ENCODE data around the gene FCGR3B.
A peak's percentile ranks its signal among the peaks of the same experiment; 100 is the strongest.
"Not testable (repeated sequence)": the region's sequence is repeated elsewhere in the genome, so short reads cannot be mapped to it uniquely, and the experiment has no call there.

The FCGR3B gene

DNA sequence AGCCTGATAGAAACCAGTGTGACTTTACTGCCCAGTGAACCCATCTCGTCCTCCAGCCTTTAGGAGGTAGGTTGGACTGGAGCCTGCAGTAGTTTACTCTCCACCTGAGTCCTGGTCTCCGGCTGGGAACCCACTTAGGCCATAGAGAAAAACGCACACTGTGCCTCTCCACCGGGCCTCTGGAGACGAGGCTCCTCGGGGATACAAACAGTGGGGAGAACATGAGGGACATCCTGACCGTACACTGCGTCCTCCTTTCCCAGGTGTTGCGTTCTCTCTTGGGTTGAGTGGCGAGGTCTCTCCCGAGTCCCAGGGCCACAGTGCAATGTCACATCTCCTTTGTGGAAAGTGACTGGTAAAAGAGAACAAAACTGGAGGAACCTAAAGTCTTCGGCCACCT, 26.0 kb downstream of the FCGR3B start:
- DNase-seq = not testable (repeated sequence)

DNA sequence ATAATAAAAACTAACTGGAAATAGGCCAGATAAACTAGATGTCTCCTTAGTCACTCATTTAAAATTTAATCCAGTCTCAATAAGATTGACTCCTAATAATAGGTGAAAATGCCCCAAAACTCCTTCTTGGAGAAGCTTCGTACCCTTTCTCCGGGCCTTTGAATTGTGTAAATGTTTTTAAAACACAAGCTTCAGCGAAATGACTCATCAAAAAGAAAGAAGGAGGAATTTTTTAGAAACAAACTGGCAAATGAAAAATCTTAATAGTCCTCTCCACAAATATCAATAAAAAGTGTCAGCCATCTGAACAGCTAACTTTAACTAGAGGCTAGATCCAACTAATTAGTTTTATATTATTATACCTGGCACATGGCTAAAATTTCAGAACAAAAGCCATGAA, 33.9 kb downstream of the FCGR3B start:
- not testable (repeated sequence) for DNase-seq

GRCh38 chr1:161595583-161595982, 35.4 kb downstream of the FCGR3B start:
- peak; percentile 0 for DNase-seq

GRCh38 chr1:161595173-161595572, 35.8 kb downstream of the FCGR3B start:
- DNase-seq = not testable (repeated sequence)

DNA sequence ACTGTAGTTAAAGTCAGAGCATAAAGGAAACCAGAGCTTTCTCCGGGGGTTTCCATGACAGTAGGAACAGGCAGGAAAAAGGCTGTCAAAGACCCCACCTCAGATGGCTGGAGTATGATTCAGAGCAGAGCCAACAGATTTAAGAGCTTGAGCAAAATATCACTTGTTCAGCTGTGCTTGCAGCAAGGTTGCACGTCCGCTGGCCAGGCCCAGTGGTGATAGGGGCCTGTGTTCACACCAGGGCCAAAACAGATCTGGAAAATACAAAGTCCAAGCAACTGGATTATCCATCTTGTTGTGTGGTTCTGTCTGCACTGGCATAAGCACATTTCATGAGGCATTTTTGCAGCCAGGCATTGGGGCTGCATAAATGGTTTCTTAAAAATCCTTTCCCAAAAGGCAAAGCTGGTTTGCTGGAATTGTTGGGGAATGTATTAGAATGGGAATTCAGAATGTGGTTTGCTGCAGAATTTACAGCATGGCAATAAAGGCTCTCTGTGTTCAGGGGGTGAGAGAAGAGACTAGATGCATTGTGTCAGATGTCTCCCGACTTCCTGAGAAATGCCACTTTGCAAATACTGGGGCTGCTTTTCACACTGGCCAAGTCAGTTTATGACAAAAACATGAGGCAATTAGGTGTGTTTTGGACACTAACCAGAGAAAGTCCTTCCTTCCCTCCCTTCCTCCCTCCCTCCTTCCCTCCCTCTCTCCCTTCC, 36.5 kb downstream of the FCGR3B start:
- DNase-seq = not testable (repeated sequence)

DNA sequence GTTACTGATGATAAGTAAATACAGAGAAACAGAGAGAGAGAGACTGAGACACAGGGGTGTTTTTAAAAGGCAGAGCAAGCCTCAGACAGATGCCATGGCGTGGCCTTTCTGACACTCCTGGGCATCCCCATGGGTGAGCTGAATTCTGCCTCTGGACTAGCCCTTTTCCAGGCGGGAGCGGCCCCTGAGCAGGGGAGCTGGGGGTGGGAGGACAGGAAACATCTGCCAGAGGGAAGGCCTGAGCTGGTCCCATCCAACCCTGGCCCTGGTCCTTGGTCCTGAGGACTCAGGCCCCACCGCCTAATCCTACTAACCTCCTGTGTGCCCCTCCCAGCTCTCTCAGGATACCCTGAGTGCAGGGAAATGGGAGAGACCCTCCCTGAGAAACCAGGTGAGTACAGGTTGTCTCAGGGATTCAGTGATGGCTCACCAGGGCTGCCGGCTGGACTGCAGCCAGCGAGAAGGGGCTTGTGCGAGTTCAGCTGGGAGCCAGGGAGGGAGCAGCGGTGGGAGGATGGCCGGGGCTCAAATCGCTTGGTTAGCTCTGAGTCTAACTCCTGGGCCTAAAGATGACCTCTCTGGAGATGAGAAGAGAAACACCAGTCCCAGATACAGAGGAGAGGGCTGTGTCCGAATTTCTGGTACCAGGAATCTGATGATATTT, 37.8 kb downstream of the FCGR3B start:
- not testable (repeated sequence) for DNase-seq

- not testable (repeated sequence) for DNase-seq
Observed at GRCh38 chr1:161592586-161592985, 38.4 kb downstream of the FCGR3B start.

- not testable (repeated sequence) for DNase-seq
Observed at GRCh38 chr1:161589920-161590319, 41.1 kb downstream of the FCGR3B start.

DNA sequence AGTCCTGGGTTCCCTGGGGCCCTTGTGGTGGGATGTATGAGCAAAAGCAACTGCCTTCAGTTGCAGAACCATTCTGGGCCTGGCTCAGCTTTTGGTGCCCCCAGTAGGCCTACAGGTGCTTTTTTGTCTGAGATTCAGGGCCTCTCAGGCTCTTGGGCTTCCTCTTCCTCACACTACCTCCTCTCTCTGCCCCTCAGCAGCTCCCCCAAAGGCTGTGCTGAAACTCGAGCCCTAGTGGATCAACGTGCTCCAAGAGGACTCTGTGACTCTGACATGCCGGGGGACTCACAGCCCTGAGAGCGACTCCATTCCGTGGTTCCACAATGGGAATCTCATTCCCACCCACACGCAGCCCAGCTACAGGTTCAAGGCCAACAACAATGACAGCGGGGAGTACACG, 41.6 kb downstream of the FCGR3B start:
- not testable (repeated sequence) for DNase-seq

DNA sequence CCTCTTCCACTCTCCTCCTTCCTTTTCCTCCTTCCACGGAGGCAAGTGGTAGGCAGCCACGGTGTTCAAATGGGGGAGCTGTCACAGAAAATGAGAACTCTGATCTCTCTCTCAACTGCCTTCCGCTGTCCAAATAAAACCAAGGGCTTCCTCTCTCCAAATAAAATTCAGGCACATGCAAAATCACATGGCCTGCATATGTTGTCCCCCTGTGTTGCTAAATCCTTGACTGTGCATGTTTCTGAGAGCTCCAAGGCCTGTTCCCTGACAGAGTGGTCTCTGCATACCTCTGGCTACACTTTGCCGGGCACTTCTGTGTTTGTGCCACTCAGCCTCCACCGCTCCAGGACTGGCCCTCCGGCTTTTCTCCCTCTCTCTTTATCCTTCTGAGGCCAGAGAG, 42.4 kb downstream of the FCGR3B start:
- DNase-seq = not testable (repeated sequence)

- DNase-seq = not testable (repeated sequence)
Observed at GRCh38 chr1:161582882-161583281, 48.1 kb downstream of the FCGR3B start.

DNA sequence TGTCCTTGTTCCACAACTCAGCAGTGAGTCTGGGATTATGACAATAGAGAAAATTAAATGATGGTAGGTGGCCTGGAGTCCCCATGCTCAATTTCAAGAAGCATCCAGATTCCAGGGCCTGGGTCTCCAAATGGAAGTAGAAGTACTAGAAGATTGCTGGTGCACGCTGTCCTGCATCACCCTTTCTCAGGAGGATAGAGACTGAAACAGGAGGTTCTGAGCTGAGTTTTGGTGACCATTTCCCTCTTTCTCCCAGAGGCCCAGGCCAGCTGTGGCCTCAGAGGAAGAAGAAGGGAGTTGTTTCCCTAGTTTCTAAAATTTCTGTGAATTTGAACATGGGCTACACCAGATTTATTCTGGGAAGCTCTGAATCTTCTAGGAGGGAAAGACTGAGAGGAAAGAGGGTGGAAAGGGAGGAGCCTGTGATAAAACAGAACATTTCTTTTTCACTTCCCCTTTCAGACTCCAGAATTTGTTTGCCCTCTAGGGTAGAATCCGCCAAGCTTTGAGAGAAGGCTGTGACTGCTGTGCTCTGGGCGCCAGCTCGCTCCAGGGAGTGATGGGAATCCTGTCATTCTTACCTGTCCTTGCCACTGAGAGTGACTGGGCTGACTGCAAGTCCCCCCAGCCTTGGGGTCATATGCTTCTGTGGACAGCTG, 50.0 kb downstream of the FCGR3B start:
- DNase-seq = not testable (repeated sequence)

GRCh38 chr1:161579856-161580507, 51.0 kb downstream of the FCGR3B start:
- DNase-seq = not testable (repeated sequence)

- DNase-seq = not testable (repeated sequence)
Observed at GRCh38 chr1:161576676-161577075, 54.3 kb downstream of the FCGR3B start.

All from HCEC 1CT (cell line).